CD8-positive, alpha-beta memory T cell (primary cell): ENCODE measurements around the gene DIP2A. TPM values are rescaled to one million over a fixed set of nuclear protein-coding genes. Genes with fewer than 3 reads are reported as not detected.

ENCODE experiments used
- CTCF ChIA-PET: fragments of 350-600 bp; sonication (Branson Sonifier 250); formaldehyde crosslinking; loops from one replicate; lab custom pipeline; 2021; ENCODE audit warnings: antibody characterized with exemption; lab: Charles Lee
- POLR2A ChIA-PET: fragments of 350-600 bp; sonication (Branson Sonifier 250); formaldehyde crosslinking; loops from one replicate; lab custom pipeline; 2021; ENCODE audit warnings: antibody characterized with exemption; lab: Charles Lee
- DNase-seq, 5 donors: peaks; one replicate each; pipeline versions ENCODE4 v3.0.0 to v3.0.0-alpha.2; 2020 to 2022; ENCODE audit warnings: mixed read lengths in 1 of 5
- H3K27ac ChIP-seq: one replicate; pipeline ENCODE4 v1.7.0; 2013; ENCODE audit warnings: low read depth, mild to moderate bottlenecking, low read length, moderate library complexity
- H3K27me3 ChIP-seq: 2 replicates; pipeline ENCODE4 v1.7.0; 2013; ENCODE audit warnings: low read length, mild to moderate bottlenecking; ENCODE audit not compliant: insufficient read depth, poor library complexity, severe bottlenecking
- H3K36me3 ChIP-seq: 2 replicates; pipeline ENCODE4 v1.7.0; 2013; ENCODE audit warnings: mild to moderate bottlenecking, low read length, moderate library complexity; ENCODE audit not compliant: insufficient read depth
- H3K4me1 ChIP-seq: 2 replicates; pipeline ENCODE4 v1.7.0; 2013; ENCODE audit warnings: mild to moderate bottlenecking, low read length, moderate library complexity; ENCODE audit not compliant: insufficient read depth
- H3K4me3 ChIP-seq: 2 replicates; pipeline ENCODE4 v1.7.0; 2013; ENCODE audit warnings: mild to moderate bottlenecking, low read length
- H3K9me3 ChIP-seq: 2 replicates; pipeline ENCODE4 v1.7.0; 2013; ENCODE audit warnings: mild to moderate bottlenecking, low read length
- H3K27ac Mint-ChIP-seq, 8 donors: one replicate each; pipeline ENCODE4 v1.8.0; 2020 to 2021; ENCODE audit warnings: mixed read lengths in 8 of 8, mild to moderate bottlenecking in 6 of 8, inconsistent platforms in 3 of 8, moderate library complexity in 3 of 8
- H3K27me3 Mint-ChIP-seq, 2 donors: one replicate each; pipeline ENCODE4 v1.8.0; 2020 to 2021; ENCODE audit warnings: mixed read lengths in 2 of 2, mild to moderate bottlenecking in 1 of 2, moderate library complexity in 1 of 2
- H3K36me3 Mint-ChIP-seq, 3 donors: one replicate each; pipeline ENCODE4 v1.8.0; 2020 to 2021; ENCODE audit warnings: mixed read lengths in 3 of 3, inconsistent platforms in 1 of 3, mild to moderate bottlenecking in 1 of 3
- H3K4me1 Mint-ChIP-seq, 3 donors: one replicate each; pipeline ENCODE4 v1.8.0; 2020 to 2021; ENCODE audit warnings: mixed read lengths in 3 of 3, inconsistent platforms in 1 of 3, mild to moderate bottlenecking in 1 of 3
- H3K4me3 Mint-ChIP-seq, 7 donors: one replicate each; pipeline ENCODE4 v1.8.0; 2020 to 2021; ENCODE audit warnings: mixed read lengths in 7 of 7, mild to moderate bottlenecking in 6 of 7, moderate library complexity in 4 of 7, inconsistent platforms in 2 of 7
- H3K9me3 Mint-ChIP-seq, 5 donors: one replicate each; pipeline ENCODE4 v1.8.0; 2020 to 2022; ENCODE audit warnings: mixed read lengths in 5 of 5, mild to moderate bottlenecking in 3 of 5, moderate library complexity in 2 of 5, inconsistent platforms in 1 of 5
- polyA plus RNA-seq: library from polyadenylated mRNA; unstranded; fragments of 300-500 nt; fragmentation: Illumina TruSeq; gene quantifications from one replicate; pipeline ENCODE4 v1.2.3, GENCODE V29; 2021
- total RNA-seq, 2 experiments: library from RNA; stranded (reverse); gene quantifications; one replicate each; pipeline ENCODE4 v1.2.3, GENCODE V29; 2021

The DIP2A gene
- total and polyA plus RNA-seq, 3 experiments from 2014 or later, result 29.7 to 32.6 (median 29.9) TPM

DNA sequence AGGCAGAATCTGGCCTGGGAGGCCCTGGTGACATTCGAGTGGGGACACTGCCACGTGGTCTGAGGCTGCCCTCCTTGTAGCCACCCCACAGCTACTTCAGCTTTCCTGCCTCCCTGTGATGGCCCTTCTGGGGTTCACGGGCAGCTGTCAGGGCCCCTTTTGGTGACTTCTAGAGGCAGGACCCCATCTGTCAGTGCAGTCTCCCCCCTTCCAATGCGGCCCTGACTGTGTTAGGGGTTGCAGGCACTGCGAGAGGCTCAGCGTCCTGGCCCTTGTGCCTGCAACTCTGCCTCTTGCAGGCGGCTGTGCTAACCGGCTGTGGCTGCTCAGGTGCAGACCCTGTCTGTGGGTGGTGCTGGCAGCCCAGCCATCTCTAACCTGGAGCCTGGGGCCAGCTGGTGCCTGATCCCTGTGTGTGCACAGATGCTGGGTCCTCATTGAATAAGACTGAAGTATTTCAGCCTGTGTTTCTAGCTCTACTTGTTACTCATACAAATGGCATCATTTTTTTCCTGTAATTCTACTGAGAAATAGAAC is 84.0 kb downstream of the DIP2A start:
- DNase-seq, result no peak
- CTCF ChIA-PET, result interaction anchor here (1.2 kb wide), 1 partner anchor 10 kb away, joined by 4 read pairs; no protein-coding TSS in a partner anchor
- H3K9me3 Mint-ChIP-seq, result no peaks in the 10 kb centered on the region
- POLR2A ChIA-PET, result no interaction called here
- peaks cover 0 to 51% (median 11%) of the 10 kb centered on the region in 3 donors for H3K4me1 Mint-ChIP-seq
- H3K27ac Mint-ChIP-seq, result peak overlapping the region in 5 of 8 donors; percentile 47 to 93 (median 80)
- Histone ChIP-seq H3K36me3 (peaks cover 34% of the 10 kb centered on the region), H3K27ac (no peak overlapping the region), H3K4me3 (no peak overlapping the region), H3K4me1 (peaks cover 70% of the 10 kb centered on the region), H3K27me3 (no peaks in the 10 kb centered on the region), H3K9me3 (no peaks in the 10 kb centered on the region)
- H3K4me3 Mint-ChIP-seq, result no peak overlapping the region
- H3K27me3 Mint-ChIP-seq, result no peaks in the 10 kb centered on the region
- H3K36me3 Mint-ChIP-seq, result peaks cover 8 to 93% (median 21%) of the 10 kb centered on the region in 3 donors

DNA sequence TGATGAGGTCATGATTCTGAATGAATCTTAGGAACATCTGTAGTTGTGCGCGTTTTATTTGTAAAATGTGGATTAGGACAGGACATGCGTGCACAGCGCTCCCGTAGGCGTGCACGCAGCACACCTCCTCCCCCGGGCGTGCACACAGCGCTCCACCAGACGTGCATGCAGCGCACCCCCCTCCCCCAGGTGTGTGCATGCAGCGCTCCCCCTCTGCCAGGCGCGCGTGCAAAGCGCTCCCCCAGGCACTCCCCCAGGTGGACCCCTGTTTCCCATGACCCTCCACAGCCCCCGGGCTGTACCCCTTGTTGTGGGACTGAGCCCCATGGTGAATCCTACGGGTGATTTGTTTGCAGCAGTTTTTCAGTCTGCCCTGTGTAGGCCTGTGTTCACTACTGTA is 84.6 kb downstream of the DIP2A start:
- peaks cover 14 to 91% (median 24%) of the 10 kb centered on the region in 3 donors for H3K36me3 Mint-ChIP-seq
- H3K4me1 Mint-ChIP-seq, result peaks cover 1 to 49% (median 13%) of the 10 kb centered on the region in 3 donors
- H3K27me3 ChIP-seq, result no peaks in the 10 kb centered on the region
- no peak overlapping the region for H3K27ac ChIP-seq
- H3K4me3 Mint-ChIP-seq, result peak overlapping the region in 2 of 7 donors; percentile 59 to 78
- H3K9me3 Mint-ChIP-seq, result no peaks in the 10 kb centered on the region
- H3K9me3 ChIP-seq, result no peaks in the 10 kb centered on the region
- H3K4me1 ChIP-seq, result peaks cover 71% of the 10 kb centered on the region
- H3K27me3 Mint-ChIP-seq, result no peaks in the 10 kb centered on the region
- ChIA-PET POLR2A (no interaction called here), CTCF (no interaction called here)
- peak overlapping the region in 5 of 8 donors; percentile 77 to 93 (median 88) for H3K27ac Mint-ChIP-seq
- DNase-seq, result no peak
- H3K36me3 ChIP-seq, result peaks cover 28% of the 10 kb centered on the region
- H3K4me3 ChIP-seq, result no peak overlapping the region

DNA sequence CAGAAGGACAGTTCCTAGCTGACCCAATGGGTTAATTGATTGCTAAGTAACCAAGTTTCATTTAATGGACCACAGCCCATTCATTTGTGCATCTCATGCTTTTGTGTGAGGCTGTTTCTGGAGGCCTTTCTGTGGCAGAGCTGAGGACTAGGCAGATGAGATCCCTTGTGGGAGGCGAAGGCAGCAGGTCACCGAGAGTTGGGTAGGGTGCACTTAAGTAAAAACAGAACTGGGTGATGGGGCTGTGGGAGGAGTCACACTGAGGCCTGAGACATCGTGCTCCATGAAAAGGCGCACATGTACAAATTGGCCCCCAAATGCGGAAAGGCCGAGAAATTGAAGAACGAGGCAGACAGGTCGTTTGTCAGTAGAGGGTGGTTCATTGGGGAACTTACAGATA is 85.3 kb downstream of the DIP2A start:
- Mint-ChIP-seq H3K4me3 (peak overlapping the region in 3 of 7 donors; percentile 11 to 59 (median 37)), H3K36me3 (peaks cover 17 to 87% (median 26%) of the 10 kb centered on the region in 3 donors), H3K4me1 (peaks cover 7 to 53% (median 20%) of the 10 kb centered on the region in 3 donors), H3K27ac (peak overlapping the region in 6 of 8 donors; percentile 77 to 93 (median 83)), H3K27me3 (no peaks in the 10 kb centered on the region), H3K9me3 (no peaks in the 10 kb centered on the region)
- H3K36me3 ChIP-seq, result peaks cover 26% of the 10 kb centered on the region
- no peak overlapping the region for H3K4me3 ChIP-seq
- DNase-seq, result no peak
- H3K9me3 ChIP-seq, result no peaks in the 10 kb centered on the region
- H3K4me1 ChIP-seq, result peaks cover 78% of the 10 kb centered on the region
- ChIA-PET POLR2A (no interaction called here), CTCF (no interaction called here)
- no peak overlapping the region for H3K27ac ChIP-seq
- no peaks in the 10 kb centered on the region for H3K27me3 ChIP-seq

DNA sequence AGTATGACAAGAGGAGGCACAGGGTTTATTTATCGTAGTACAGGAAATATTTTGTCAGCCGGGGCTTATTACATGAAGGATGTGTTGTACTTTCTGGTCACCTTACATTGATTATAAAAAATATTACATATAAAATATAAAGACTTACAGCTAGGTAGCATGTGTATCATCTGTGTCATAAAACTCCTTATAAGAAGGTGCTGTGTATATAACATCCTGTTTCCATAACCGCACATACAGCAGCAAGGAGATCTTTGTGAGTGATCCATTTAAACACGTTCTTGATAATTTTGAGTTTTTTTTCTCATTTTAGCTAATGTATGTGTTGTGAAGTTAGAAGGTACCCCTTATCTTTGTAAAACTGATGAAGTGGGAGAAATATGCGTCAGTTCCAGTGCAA is 86.1 kb downstream of the DIP2A start:
- Histone ChIP-seq H3K27me3 (no peaks in the 10 kb centered on the region), H3K36me3 (peaks cover 22% of the 10 kb centered on the region), H3K4me3 (no peak overlapping the region), H3K4me1 (peaks cover 79% of the 10 kb centered on the region), H3K27ac (no peak overlapping the region), H3K9me3 (no peaks in the 10 kb centered on the region)
- Mint-ChIP-seq H3K4me3 (peak overlapping the region in 1 of 7 donors; percentile 27), H3K4me1 (peaks cover 15 to 50% (median 27%) of the 10 kb centered on the region in 3 donors), H3K27me3 (no peaks in the 10 kb centered on the region), H3K9me3 (no peaks in the 10 kb centered on the region), H3K27ac (peak overlapping the region in 7 of 8 donors; percentile 57 to 90 (median 83)), H3K36me3 (peaks cover 17 to 78% (median 22%) of the 10 kb centered on the region in 3 donors)
- no peak for DNase-seq
- POLR2A ChIA-PET, result no interaction called here
- CTCF ChIA-PET, result no interaction called here

DNA sequence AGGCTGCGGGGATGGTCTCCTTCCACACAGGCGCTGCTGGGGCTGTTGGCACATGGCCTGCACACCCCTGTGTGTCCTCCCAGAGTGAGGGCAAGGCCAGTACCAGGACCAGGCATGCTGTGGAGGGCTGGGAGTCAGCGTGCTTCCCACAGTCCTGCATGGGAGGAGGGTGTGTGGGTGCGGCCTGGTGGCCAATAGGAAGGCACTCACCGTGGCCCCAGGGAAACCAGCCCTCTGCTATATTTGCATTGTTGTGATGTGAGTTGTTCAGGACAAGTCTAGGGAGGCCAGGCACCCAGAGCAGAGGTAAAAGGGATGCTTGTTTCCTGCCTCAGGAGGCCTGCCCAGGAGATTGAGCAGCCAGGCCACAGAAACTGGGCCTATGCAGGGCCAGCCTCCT is 86.7 kb downstream of the DIP2A start:
- CTCF ChIA-PET, result no interaction called here
- no peaks in the 10 kb centered on the region for H3K9me3 ChIP-seq
- H3K4me1 Mint-ChIP-seq, result peaks cover 20 to 48% (median 32%) of the 10 kb centered on the region in 3 donors
- no peaks in the 10 kb centered on the region for H3K27me3 Mint-ChIP-seq
- H3K27me3 ChIP-seq, result no peaks in the 10 kb centered on the region
- H3K27ac ChIP-seq, result no peak overlapping the region
- peak overlapping the region in 6 of 8 donors; percentile 57 to 90 (median 76) for H3K27ac Mint-ChIP-seq
- DNase-seq, result no peak
- H3K4me1 ChIP-seq, result peaks cover 80% of the 10 kb centered on the region
- POLR2A ChIA-PET, result no interaction called here
- H3K4me3 ChIP-seq, result no peak overlapping the region
- H3K36me3 ChIP-seq, result peaks cover 18% of the 10 kb centered on the region
- H3K36me3 Mint-ChIP-seq, result peaks cover 16 to 76% (median 26%) of the 10 kb centered on the region in 3 donors
- peak overlapping the region in 1 of 7 donors; percentile 27 for H3K4me3 Mint-ChIP-seq
- no peaks in the 10 kb centered on the region for H3K9me3 Mint-ChIP-seq

DNA sequence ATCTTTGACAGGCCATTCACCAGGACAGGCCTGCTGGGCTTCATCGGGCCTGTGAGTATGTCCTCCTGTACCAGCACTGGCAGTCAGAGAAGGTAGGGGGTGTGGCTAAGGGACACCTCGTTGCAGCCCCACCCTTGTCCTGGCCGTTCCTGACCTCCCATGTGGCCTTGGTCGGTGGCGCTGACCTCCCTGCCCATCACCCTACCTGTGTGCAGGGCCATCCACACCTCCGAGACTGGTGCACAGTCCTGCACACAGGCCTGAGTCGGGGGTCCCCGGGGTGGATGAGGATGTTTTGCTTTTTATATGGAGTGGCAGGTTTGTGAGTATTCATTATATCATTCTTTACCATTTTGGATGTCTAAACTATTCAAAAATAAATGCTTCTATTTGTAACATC is 87.2 kb downstream of the DIP2A start:
- Histone ChIP-seq H3K4me3 (no peak overlapping the region), H3K36me3 (peaks cover 18% of the 10 kb centered on the region), H3K27ac (no peak overlapping the region), H3K4me1 (peaks cover 80% of the 10 kb centered on the region), H3K27me3 (no peaks in the 10 kb centered on the region), H3K9me3 (no peaks in the 10 kb centered on the region)
- peaks cover 16 to 74% (median 27%) of the 10 kb centered on the region in 3 donors for H3K36me3 Mint-ChIP-seq
- no peak for DNase-seq
- ChIA-PET CTCF (no interaction called here), POLR2A (no interaction called here)
- peak overlapping the region in 3 of 8 donors; percentile 32 to 84 (median 35) for H3K27ac Mint-ChIP-seq
- H3K4me3 Mint-ChIP-seq, result no peak overlapping the region
- H3K4me1 Mint-ChIP-seq, result peaks cover 25 to 50% (median 38%) of the 10 kb centered on the region in 3 donors
- H3K9me3 Mint-ChIP-seq, result no peaks in the 10 kb centered on the region
- no peaks in the 10 kb centered on the region for H3K27me3 Mint-ChIP-seq

DNA sequence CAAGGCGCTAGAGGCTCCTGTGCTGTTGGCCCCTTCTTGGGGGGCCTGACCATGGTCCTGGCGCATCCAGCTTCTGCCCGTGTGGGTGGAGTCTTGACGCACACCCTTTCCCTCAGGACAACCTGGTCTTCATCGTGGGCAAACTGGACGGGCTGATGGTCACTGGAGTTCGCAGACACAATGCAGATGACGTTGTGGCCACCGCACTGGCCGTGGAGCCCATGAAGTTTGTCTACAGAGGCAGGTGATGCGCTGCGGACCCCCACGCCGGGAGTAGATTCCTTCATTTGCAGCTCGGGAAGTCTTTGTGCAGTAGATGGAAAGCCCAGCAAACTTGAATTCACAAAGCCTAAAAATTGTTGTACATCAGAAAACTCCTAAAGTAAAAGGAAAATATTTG is 88.1 kb downstream of the DIP2A start:
- no peaks in the 10 kb centered on the region for H3K9me3 Mint-ChIP-seq
- no peak overlapping the region for H3K27ac ChIP-seq
- peak overlapping the region in 7 of 8 donors; percentile 32 to 91 (median 42) for H3K27ac Mint-ChIP-seq
- H3K27me3 ChIP-seq, result no peaks in the 10 kb centered on the region
- H3K9me3 ChIP-seq, result no peaks in the 10 kb centered on the region
- no peaks in the 10 kb centered on the region for H3K27me3 Mint-ChIP-seq
- peaks cover 34 to 52% (median 46%) of the 10 kb centered on the region in 3 donors for H3K4me1 Mint-ChIP-seq
- CTCF ChIA-PET, result interaction anchor here (0.6 kb wide), 1 partner anchor 72 kb away, joined by 4 read pairs; no protein-coding TSS in a partner anchor
- H3K4me1 ChIP-seq, result peaks cover 80% of the 10 kb centered on the region
- no peak overlapping the region for H3K4me3 Mint-ChIP-seq
- peaks cover 18% of the 10 kb centered on the region for H3K36me3 ChIP-seq
- no peak for DNase-seq
- no peak overlapping the region for H3K4me3 ChIP-seq
- peaks cover 16 to 65% (median 27%) of the 10 kb centered on the region in 3 donors for H3K36me3 Mint-ChIP-seq
- POLR2A ChIA-PET, result interaction anchor here (0.6 kb wide), 2 partner anchors 40 to 107 kb away, joined by 5 read pairs; no protein-coding TSS in a partner anchor

DNA sequence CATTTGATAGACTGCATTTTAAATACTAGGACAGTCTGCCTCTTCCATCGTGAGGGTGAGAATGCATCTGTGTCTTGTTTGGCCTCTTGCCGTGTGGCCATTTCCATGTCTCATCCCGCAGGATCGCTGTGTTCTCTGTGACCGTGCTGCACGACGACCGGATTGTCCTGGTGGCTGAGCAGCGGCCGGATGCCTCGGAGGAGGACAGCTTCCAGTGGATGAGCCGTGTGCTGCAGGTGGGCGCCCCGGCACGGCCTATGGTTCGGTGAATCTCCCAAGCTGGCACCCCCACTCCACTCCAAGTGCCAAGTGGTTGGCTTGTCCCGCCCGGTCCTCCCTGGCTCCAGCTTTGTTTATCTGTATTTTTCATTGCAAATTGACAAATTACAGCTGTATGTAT is 91.0 kb downstream of the DIP2A start:
- no peak overlapping the region for H3K4me3 Mint-ChIP-seq
- POLR2A ChIA-PET, result no interaction called here
- Histone ChIP-seq H3K4me3 (no peak overlapping the region), H3K4me1 (peaks cover 76% of the 10 kb centered on the region), H3K9me3 (no peaks in the 10 kb centered on the region), H3K27ac (no peak overlapping the region), H3K27me3 (no peaks in the 10 kb centered on the region), H3K36me3 (peaks cover 11% of the 10 kb centered on the region)
- no peaks in the 10 kb centered on the region for H3K27me3 Mint-ChIP-seq
- peaks cover 13 to 55% (median 18%) of the 10 kb centered on the region in 3 donors for H3K36me3 Mint-ChIP-seq
- CTCF ChIA-PET, result no interaction called here
- DNase-seq, result no peak
- H3K4me1 Mint-ChIP-seq, result peaks cover 53 to 61% (median 55%) of the 10 kb centered on the region in 3 donors
- H3K9me3 Mint-ChIP-seq, result no peaks in the 10 kb centered on the region
- peak overlapping the region; percentile 29 to 100 (median 99) for H3K27ac Mint-ChIP-seq
